NT2/D1 (cell line): Measurements from ENCODE around the gene CREG2.

Experiments used
- SUZ12 ChIP-seq: IDR thresholded peaks from 2 replicates; pipeline ENCODE4 v1.6.1; 2011; ENCODE audit not compliant: insufficient read length, insufficient read depth; ENCODE audit errors: extremely low read depth
- YY1 ChIP-seq: IDR thresholded peaks from 2 replicates; pipeline ENCODE4 v1.6.1; 2011; ENCODE audit not compliant: insufficient read length, insufficient read depth
- ZNF274 ChIP-seq: IDR thresholded peaks from 2 replicates; pipeline ENCODE4 v1.6.1; 2011; ENCODE audit warnings: mild to moderate bottlenecking, low read depth, low read length

DNA sequence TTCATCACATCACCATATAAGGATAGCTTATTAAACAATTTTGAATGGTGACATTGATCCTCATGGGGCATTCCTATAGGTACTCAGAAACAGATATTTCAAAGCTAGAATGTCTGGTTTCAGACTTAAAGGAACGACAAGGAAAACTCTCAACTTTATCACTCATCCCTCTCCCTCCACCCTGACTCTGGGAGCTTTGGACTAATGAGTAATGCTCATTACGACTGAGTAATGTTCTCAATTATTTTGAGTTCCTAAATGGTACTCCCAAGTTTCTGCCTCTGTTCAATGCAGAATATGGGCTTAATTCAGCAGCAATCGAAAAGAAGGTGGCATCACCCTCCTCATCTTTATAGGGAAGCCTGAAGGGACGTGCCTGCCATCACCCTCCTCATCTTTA lies 44.2 kb upstream of the CREG2 start:
- TF ChIP-seq YY1 (no peak), SUZ12 (no peak), ZNF274 (no peak)
